ENCODE measurements around the gene SLC25A29.

DNA sequence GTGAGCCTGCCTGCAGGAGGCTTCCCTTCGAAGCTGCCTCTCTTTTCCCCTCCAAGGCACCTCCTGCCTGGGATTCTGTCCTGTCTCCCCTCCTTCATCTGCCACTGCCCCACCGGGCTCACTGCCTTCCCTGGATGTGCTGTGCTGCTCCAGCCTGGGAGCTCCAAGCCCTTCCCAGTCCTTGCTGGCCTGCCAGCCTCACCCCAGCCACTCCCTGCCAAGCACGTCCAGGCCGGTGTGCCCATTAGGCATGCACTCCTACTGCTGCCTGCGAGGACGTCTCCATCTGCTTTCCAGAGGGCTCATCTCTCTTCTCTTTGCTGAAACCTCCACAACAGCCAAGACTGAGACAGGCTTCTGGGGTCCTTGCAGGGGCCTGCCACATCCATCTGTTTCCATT is 8.5 kb upstream of the SLC25A29 start:
- TF ChIP-seq, protein P1, sequence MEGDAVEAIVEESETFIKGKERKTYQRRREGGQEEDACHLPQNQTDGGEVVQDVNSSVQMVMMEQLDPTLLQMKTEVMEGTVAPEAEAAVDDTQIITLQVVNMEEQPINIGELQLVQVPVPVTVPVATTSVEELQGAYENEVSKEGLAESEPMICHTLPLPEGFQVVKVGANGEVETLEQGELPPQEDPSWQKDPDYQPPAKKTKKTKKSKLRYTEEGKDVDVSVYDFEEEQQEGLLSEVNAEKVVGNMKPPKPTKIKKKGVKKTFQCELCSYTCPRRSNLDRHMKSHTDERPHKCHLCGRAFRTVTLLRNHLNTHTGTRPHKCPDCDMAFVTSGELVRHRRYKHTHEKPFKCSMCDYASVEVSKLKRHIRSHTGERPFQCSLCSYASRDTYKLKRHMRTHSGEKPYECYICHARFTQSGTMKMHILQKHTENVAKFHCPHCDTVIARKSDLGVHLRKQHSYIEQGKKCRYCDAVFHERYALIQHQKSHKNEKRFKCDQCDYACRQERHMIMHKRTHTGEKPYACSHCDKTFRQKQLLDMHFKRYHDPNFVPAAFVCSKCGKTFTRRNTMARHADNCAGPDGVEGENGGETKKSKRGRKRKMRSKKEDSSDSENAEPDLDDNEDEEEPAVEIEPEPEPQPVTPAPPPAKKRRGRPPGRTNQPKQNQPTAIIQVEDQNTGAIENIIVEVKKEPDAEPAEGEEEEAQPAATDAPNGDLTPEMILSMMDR (IDR thresholded peaks at IDR 0.05; ENCODE audit: low read depth, low read length), result no peak
- no peak for TF ChIP-seq MYC (IDR thresholded peaks at IDR 0.05; ENCODE audit: low read depth, low read length)
